ENCODE data around the gene INVS. TPM values are rescaled to one million over a fixed set of nuclear protein-coding genes. Genes with fewer than 3 reads are reported as not detected.
A peak's percentile ranks its signal among the peaks of the same experiment; 100 is the strongest.

The INVS gene
- total RNA-seq, 2 donors from 2014 or later, result 7.9 to 9.3 TPM

- intact Hi-C loops (cut with DNase I), result no loop called here
- no peak for ATAC-seq
- no peak for DNase-seq
Observed at GRCh38 chr9:100167915-100168654, 69.0 kb downstream of the INVS start.

DNA sequence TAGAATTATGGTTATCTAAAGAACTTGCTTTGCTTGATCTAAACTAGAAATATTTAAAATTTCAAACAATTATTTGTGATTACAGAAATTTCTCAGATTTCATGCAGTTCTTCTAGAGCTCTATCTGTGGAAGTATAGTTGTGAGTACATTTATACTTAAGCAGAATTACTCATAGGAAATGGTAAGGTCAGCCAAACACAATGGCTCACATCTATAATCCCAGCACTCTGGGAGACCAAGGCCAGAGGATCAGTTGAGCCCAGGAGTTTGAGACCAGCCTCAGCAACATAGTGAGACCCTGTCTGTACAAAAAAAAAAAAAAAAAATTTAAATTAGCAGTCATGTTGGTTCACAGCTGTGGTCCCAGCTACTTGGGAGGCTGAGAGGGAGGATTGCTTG lies 71.0 kb downstream of the INVS start:
- DNase-seq, result no peak
- ATAC-seq, result no peak
- intact Hi-C loops (cut with DNase I), result loop anchor here in 1 of 2 donors (10.0 kb wide), 1 partner anchor 45 kb away; no protein-coding TSS in a partner anchor

- ATAC-seq (no peak), DNase-seq (no peak)
- intact Hi-C loops (cut with DNase I), result loop anchor here in 1 of 2 donors (10.0 kb wide), 1 partner anchor 46 kb away; no protein-coding TSS in a partner anchor
Observed at GRCh38 chr9:100170556-100170955, 71.5 kb downstream of the INVS start.

GRCh38 chr9:100186356-100186755 lies 87.3 kb downstream of the INVS start:
- ATAC-seq, result no peak

DNA sequence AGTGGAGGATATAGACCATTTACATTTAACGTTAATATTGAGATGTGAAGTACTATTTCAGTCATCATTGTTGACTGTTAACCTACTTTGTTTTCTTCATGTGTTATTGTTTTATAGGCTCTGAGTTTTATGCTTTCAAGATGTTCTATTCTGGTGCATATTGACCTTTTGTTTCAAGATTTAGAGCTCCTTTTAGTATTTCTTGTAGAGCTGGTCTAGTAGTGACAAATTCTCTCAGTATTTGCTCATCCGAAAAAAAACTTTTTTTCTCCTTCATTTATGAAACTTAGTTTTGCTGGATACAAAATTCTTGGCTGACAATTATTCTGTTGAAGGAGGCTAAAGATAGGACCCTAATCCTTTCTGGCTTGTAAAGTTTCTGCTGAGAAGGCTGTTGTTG lies 91.3 kb downstream of the INVS start:
- ATAC-seq (no peak), DNase-seq (no peak)
- intact Hi-C loops (cut with DNase I), result no loop called here

More at GRCh38 chr9:100186356-100186755, 87.3 kb downstream of the INVS start:
- DNase-seq, result no peak
- intact Hi-C loops (cut with DNase I), result no loop called here

DNA sequence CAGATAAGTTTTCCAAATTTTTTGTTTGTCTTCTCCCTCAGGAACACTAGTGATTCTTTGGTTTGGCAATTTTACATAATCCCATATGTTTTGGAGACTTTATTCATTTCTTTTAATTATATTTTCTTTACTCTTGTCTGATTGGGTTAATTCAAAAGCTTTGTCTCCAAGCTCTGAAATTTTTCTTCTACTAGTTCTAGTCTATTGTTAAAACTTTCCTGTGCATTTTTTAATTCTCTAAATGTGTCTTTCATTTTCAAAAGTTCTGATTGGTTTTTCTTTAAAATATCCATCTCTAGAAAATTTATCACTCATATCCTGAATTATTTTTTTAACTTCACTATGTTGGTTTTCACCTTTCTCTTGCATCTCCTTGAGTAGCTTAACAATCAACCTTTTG lies 92.2 kb downstream of the INVS start:
- intact Hi-C loops (cut with DNase I), result no loop called here
- DNase-seq (no peak), ATAC-seq (no peak)

DNA sequence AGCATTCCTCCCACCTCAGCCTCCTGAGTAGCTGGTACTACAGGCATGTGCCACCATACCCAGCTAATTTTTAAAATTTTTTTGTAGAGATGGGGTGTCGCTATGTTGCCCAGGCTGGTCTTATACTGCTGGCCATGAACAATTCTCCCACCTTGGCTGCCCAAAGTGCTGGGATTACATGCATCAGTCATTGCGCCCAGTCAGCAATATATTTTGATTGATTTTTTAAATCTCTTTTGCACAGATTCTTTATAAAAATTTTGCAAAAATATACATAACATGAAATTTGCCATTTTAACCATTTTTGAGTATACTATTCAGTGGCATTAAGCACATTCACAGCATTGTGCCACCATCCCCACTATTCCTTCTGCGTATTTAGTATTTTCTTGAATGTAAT lies 94.0 kb downstream of the INVS start:
- DNase-seq (no peak), ATAC-seq (no peak)
- intact Hi-C loops (cut with DNase I), result no loop called here

GRCh38 chr9:100196215-100196614 lies 97.2 kb downstream of the INVS start:
- intact Hi-C loops (cut with DNase I), result no loop called here
- ATAC-seq, result no peak

DNA sequence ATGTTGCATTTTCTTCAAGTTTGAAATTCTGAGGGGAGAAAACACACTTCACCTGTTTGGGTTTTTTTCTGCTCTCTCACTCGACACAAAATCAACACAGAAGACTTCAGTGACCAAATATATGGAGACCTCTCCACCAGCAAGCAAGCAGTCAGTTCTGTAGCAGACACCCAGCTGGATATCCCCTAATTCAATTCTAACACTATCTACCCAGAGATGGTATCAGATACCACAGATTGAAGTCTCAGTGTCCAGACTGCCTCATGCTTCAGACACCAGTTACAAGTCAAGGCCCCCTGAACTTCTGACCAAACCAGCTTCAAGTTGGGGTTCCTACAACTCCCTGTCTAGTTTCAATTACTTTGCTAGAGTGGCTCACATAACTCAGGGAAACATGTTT lies 97.8 kb downstream of the INVS start:
- intact Hi-C loops (cut with DNase I), result no loop called here
- no peak for DNase-seq
- no peak for ATAC-seq

More at GRCh38 chr9:100196215-100196614, 97.2 kb downstream of the INVS start:
- no peak for DNase-seq

DNA sequence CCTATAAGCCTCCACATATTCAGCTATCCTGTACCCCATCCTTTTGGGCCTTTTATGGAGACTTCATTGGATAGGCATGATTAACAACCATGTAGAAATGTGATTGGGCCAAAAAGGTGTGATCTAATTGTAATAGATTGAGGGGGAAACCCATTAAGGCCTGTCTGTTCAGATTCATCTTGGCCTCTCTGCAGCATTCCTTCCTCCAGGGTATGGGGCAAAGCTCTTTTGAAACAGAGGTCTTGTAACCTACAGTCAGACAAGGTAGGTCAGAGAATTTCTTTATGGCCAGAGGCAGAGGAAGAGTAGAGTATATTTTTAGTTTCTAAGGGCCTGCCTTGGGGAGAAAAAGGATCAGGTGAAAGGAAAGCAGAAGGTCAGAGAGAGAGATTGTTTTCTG lies 98.5 kb downstream of the INVS start:
- ATAC-seq (no peak), DNase-seq (no peak)
- intact Hi-C loops (cut with DNase I), result no loop called here

- no peak for DNase-seq
- intact Hi-C loops (cut with DNase I), result no loop called here
- no peak for ATAC-seq
Observed at GRCh38 chr9:100202806-100203205, 103.8 kb downstream of the INVS start.

- no peak for ATAC-seq
- DNase-seq, result no peak
- intact Hi-C loops (cut with DNase I), result no loop called here
Observed at GRCh38 chr9:100204796-100205195, 105.8 kb downstream of the INVS start.

DNA sequence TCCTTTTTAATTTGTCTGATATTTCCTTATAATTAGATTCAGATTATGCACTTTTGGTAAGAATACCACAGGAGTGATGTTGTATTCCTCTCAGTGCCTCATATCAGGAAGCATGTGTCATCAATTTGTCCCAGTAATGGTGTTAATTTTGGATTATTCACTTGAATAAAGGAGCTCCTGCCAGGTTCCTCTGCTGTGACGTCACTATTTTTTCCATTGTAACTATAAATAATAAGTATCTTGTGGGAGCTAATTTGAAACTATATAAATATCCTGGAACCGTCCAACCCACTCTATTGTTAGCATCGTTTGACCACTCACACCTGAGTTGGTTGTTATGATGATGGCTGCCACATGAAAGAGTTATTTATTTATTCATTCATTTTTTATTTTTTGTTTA lies 107.9 kb downstream of the INVS start:
- DNase-seq (no peak), ATAC-seq (peak in 1 of 2 donors; percentile 61)
- intact Hi-C loops (cut with DNase I), result no loop called here

GRCh38 chr9:100208673-100209072 lies 109.6 kb downstream of the INVS start:
- no peak for DNase-seq
- ATAC-seq, result no peak
- intact Hi-C loops (cut with DNase I), result no loop called here

GRCh38 chr9:100211476-100211875 lies 112.4 kb downstream of the INVS start:
- no peak for DNase-seq
- intact Hi-C loops (cut with DNase I), result no loop called here
- ATAC-seq, result no peak

GRCh38 chr9:100213730-100214477 lies 114.9 kb downstream of the INVS start:
- intact Hi-C loops (cut with DNase I), result no loop called here
- ATAC-seq (no peak), DNase-seq (no peak)

DNA sequence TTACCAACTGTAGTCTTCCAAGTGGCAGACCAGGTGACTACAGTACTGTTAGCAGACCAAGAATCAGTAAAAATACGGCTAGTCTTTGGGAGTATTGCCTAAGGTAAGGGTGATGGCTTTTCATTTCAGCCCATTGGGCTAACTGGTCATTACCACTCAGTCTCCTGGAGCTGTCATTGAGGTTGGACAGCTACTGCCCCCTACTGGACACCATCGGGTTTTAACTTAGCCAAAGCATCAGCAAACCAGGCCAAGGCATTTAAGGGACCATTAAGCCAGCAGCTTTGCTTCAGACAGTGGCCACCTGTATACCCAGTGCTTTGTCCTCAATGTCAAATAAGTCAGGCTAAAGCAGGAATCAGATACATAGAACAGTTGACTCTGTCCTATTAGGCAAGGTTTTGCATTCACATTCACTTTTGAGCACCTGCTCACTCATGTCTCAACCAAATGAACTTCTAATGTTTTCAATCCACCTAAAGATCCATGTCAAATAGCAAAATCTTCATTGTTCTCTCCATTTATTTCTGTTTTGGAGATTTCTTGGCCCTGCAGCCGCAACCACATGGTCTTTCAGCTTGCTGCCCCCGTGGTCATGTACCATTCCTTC lies 117.2 kb downstream of the INVS start:
- intact Hi-C loops (cut with DNase I), result loop anchor here in 1 of 2 donors (5.0 kb wide), 1 partner anchor 189 kb away; no protein-coding TSS in a partner anchor
- ATAC-seq (peak in 1 of 2 donors; percentile 67), DNase-seq (peak; percentile 42)

GRCh38 chr9:100217536-100217935 lies 118.5 kb downstream of the INVS start:
- DNase-seq (no peak), ATAC-seq (no peak)
- intact Hi-C loops (cut with DNase I), result loop anchor here in 1 of 2 donors (5.0 kb wide), 1 partner anchor 190 kb away; no protein-coding TSS in a partner anchor

GRCh38 chr9:100219347-100219746 lies 120.3 kb downstream of the INVS start:
- ATAC-seq (no peak), DNase-seq (no peak)
- intact Hi-C loops (cut with DNase I), result loop anchor here in 1 of 2 donors (5.0 kb wide), 1 partner anchor 192 kb away; no protein-coding TSS in a partner anchor

DNA sequence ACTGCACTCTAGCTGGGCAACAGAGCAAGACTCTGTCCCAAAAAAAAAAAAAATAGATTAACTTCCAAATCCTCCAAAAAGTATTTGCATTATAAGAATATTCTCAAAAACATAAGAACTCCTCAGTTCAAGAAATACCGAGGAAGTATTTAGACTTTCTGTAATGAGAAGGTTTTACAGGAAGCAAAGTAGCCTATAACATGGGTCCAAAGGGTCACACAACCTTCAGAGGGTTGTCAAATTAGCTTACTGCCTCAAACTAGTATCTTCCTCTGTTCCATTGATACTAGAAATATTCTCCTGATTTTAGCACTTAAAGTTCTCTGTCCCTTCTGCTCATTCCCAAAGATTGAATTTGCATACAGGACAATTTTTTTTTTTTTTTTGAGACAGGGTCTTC lies 121.9 kb downstream of the INVS start:
- no peak for ATAC-seq
- intact Hi-C loops (cut with DNase I), result no loop called here
- no peak for DNase-seq
